Measurements from ENCODE around the gene THRB. TPM values are rescaled to one million over a fixed set of nuclear protein-coding genes. Genes with fewer than 3 reads are reported as not detected.

THRB gene
- total RNA-seq, 1 donor from 2014 or later = 32.8 TPM

DNA sequence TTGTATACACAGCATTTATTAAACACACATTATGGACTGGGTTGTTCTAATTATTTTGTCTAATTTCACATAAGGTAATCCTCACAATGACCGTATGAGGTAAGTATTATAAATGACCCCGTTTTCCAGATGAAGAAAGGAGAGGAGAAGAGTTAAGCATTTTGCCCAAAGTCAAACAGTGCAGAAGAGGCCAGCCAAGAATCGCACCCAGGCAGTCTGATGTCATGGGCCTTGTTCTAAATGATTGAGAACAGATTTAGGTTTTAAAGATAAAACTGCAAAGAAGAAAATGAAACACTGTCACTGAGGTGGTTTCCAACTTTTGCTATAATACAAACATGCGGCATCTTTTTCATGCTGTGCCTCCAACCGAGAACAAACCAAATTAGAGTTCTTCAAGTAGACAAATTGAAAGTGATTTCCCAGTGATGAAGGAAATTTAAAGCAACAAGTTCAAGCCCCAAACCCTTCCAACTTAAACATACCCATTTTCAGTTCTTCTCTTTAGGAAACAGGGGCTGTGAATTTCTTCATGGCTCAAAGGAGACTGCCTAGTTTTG, 155.3 kb downstream of the THRB start:
- no peak overlapping the region for H3K4me3 ChIP-seq
- TF ChIP-seq, protein P1, sequence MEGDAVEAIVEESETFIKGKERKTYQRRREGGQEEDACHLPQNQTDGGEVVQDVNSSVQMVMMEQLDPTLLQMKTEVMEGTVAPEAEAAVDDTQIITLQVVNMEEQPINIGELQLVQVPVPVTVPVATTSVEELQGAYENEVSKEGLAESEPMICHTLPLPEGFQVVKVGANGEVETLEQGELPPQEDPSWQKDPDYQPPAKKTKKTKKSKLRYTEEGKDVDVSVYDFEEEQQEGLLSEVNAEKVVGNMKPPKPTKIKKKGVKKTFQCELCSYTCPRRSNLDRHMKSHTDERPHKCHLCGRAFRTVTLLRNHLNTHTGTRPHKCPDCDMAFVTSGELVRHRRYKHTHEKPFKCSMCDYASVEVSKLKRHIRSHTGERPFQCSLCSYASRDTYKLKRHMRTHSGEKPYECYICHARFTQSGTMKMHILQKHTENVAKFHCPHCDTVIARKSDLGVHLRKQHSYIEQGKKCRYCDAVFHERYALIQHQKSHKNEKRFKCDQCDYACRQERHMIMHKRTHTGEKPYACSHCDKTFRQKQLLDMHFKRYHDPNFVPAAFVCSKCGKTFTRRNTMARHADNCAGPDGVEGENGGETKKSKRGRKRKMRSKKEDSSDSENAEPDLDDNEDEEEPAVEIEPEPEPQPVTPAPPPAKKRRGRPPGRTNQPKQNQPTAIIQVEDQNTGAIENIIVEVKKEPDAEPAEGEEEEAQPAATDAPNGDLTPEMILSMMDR (IDR thresholded peaks at IDR 0.05; ENCODE audit: borderline replicate concordance) = no peak
- no peaks in the 10 kb centered on the region for H3K36me3 ChIP-seq
- intact Hi-C loops (cut with micrococcal nuclease) = no loop called here
- H3K27me3 ChIP-seq (ENCODE audit: low read depth) = no peaks in the 10 kb centered on the region
- H3K9me3 ChIP-seq (replicated peaks) = no peaks in the 10 kb centered on the region
- no peak for DNase-seq
- H3K4me1 ChIP-seq = peaks cover 34% of the 10 kb centered on the region
- H3K27ac ChIP-seq (replicated peaks) = no peak overlapping the region

DNA sequence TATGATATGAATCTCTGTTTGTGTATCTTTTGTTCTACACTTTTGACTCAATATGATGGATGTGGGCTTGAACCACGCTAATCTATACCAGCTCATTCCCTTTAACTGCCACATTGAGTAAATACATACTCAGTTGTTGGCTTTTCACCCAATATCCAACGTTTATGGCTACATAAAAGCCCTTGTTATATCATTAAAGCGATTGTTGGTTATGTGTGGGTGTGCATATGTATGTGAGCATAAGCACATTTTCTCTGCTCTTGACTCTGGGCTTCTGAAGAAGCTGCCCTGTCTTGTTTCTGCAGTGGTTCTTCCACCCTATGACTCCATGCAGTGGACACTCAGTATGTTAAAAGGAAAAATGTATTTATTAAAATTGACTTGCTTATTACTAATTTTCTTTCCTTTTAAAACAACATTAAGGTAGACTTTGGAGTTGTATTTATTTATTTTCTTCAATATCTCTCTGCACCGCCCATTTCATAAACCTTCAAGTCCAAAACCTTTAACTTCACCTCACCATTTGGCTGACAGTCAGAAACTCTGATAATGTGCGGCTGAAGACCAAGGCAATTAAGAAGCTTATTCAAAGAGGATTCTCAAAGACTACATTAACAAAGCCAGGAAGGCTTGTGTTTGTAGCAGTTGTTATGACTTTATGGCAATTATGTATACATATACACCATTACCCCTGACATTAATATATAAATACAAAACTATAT, 156.1 kb downstream of the THRB start:
- Histone ChIP-seq H3K27ac (replicated peaks) (no peak overlapping the region), H3K9me3 (replicated peaks) (no peaks in the 10 kb centered on the region), H3K36me3 (no peaks in the 10 kb centered on the region), H3K4me1 (peaks cover 34% of the 10 kb centered on the region), H3K27me3 (ENCODE audit: low read depth) (no peaks in the 10 kb centered on the region), H3K4me3 (no peak overlapping the region)
- intact Hi-C loops (cut with micrococcal nuclease) = no loop called here
- DNase-seq = no peak
- TF ChIP-seq, protein P1 (IDR thresholded peaks at IDR 0.05; ENCODE audit: borderline replicate concordance) = no peak

DNA sequence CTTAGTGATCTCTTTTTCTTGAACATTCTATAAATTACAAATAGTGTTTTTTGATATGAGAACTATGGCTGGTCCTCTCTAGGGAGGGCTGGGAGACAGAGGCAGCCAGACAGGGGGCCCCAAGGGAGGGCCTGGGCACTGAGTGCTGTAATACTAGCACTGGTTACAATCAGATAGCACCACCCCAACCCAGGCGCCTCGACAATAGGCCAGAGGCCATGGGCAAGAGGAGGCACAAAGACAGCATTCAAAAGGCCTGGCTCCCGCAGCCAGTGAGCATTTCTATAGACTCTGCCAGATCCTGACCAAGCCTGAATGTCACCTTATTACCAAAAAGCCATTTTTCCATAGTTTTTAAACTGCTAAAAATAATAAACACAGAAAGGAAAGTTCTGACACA, 158.5 kb downstream of the THRB start:
- no peaks in the 10 kb centered on the region for H3K36me3 ChIP-seq
- no peaks in the 10 kb centered on the region for H3K27me3 ChIP-seq (ENCODE audit: low read depth)
- peaks cover 34% of the 10 kb centered on the region for H3K4me1 ChIP-seq
- no peak for DNase-seq
- intact Hi-C loops (cut with micrococcal nuclease) = no loop called here
- no peak overlapping the region for H3K4me3 ChIP-seq
- H3K9me3 ChIP-seq (replicated peaks) = no peaks in the 10 kb centered on the region
- TF ChIP-seq, protein P1 (IDR thresholded peaks at IDR 0.05; ENCODE audit: borderline replicate concordance) = no peak
- no peak overlapping the region for H3K27ac ChIP-seq (replicated peaks)

DNA sequence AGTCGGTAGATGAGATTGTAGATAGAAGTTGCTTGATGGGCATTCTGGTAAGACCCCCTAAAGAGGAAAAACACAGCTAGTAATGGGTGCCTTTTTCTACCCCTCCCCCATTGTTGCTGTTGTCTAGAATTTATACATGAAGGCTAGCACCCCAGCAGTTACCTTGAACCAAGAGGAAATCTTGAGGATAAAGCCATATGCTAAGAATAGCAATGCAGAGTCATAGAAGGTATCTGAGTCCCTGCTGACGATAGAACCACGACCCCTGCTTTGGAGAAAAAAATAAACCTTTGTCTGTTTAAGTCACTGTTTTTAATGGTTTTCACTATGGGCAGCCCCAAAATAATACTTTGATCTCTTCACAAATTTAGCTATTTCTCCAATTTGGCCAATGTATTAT, 162.6 kb downstream of the THRB start:
- Histone ChIP-seq H3K27ac (replicated peaks) (no peak overlapping the region), H3K9me3 (replicated peaks) (no peaks in the 10 kb centered on the region), H3K36me3 (no peaks in the 10 kb centered on the region), H3K27me3 (ENCODE audit: low read depth) (no peaks in the 10 kb centered on the region), H3K4me3 (no peak overlapping the region), H3K4me1 (peaks cover under 1% of the 10 kb centered on the region)
- intact Hi-C loops (cut with micrococcal nuclease) = no loop called here
- TF ChIP-seq, protein P1 (IDR thresholded peaks at IDR 0.05; ENCODE audit: borderline replicate concordance) = no peak
- DNase-seq = no peak

DNA sequence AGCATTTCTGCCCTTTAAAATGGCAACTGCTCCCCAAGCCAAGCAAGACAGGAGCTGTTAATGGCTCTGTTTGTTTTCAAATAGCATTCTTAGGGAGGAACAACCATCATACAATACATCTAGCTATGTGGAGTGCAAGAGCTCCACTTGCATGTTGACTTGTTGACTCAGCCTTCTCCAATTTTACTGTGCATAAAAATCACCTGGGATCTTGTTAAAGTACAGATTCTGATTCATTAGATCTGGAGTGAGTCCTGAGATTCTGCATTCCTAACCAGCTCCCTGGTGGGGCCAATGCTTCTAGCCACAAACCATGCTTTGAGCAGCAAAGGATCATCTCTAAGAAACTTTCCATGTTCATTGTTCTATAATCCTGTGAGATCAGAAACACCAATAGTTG, 171.4 kb downstream of the THRB start:
- TF ChIP-seq, protein P1 (IDR thresholded peaks at IDR 0.05; ENCODE audit: borderline replicate concordance) = no peak
- Histone ChIP-seq H3K4me3 (no peak overlapping the region), H3K27ac (replicated peaks) (no peak overlapping the region), H3K27me3 (ENCODE audit: low read depth) (no peaks in the 10 kb centered on the region), H3K36me3 (peaks cover 2% of the 10 kb centered on the region), H3K9me3 (replicated peaks) (peaks cover 13% of the 10 kb centered on the region), H3K4me1 (peaks cover 6% of the 10 kb centered on the region)
- DNase-seq = no peak
- intact Hi-C loops (cut with micrococcal nuclease) = no loop called here
